CD4-positive, alpha-beta T cell (primary cell): ENCODE results near the gene ALDH6A1. TPM values are rescaled to one million over a fixed set of nuclear protein-coding genes. Genes with fewer than 3 reads are reported as not detected.

ENCODE experiments used
- ATAC-seq: fragments of 200-7000 bp; cut with Tn5 transposase; one replicate; pipeline ENCODE4 v1.10.0; 2022; ENCODE audit warnings: mild to moderate bottlenecking; ENCODE audit not compliant: poor library complexity
- CTCF ChIA-PET: fragments of 350-600 bp; sonication (Branson Sonifier 250); formaldehyde crosslinking; loops from one replicate; lab custom pipeline; 2021; ENCODE audit warnings: antibody characterized with exemption, inconsistent platforms; lab: Charles Lee
- POLR2A ChIA-PET: fragments of 350-600 bp; sonication (Branson Sonifier 250); formaldehyde crosslinking; loops from one replicate; lab custom pipeline; 2021; ENCODE audit warnings: antibody characterized with exemption, inconsistent platforms; lab: Charles Lee
- DNase-seq, 14 experiments: peaks; one replicate each; pipeline ENCODE4 v3.0.0-alpha.2; 2013 to 2020; ENCODE audit warnings: mixed read lengths in 2 of 14
- H3K27ac ChIP-seq, 2 donors: one replicate each; pipeline versions ENCODE4 v1.5.1 to v1.7.0; 2013; ENCODE audit warnings: low read length in 2 of 2, low read depth in 1 of 2, mild to moderate bottlenecking in 1 of 2
- H3K27me3 ChIP-seq, 2 experiments: 1 replicate in 1 of 2; 2 replicates in 1 of 2; pipeline versions ENCODE4 v1.6.1 to v1.7.0; 2013; ENCODE audit warnings: low read length in 2 of 2, control low read depth in 1 of 2, mild to moderate bottlenecking in 1 of 2, moderate library complexity in 1 of 2; ENCODE audit not compliant: insufficient read depth in 2 of 2, control insufficient read depth in 1 of 2
- H3K36me3 ChIP-seq: one replicate; pipeline ENCODE4 v1.6.1; 2013; ENCODE audit warnings: low read length, control low read depth; ENCODE audit not compliant: insufficient read depth
- H3K4me1 ChIP-seq: one replicate; pipeline ENCODE4 v1.6.1; 2013; ENCODE audit warnings: low read length, control low read depth; ENCODE audit not compliant: insufficient read depth
- H3K4me3 ChIP-seq: one replicate; pipeline ENCODE4 v1.5.1; 2013; ENCODE audit warnings: mild to moderate bottlenecking, low read length, moderate library complexity
- H3K9me3 ChIP-seq, 2 experiments: 1 replicate in 1 of 2; 2 replicates in 1 of 2; pipeline versions ENCODE4 v1.6.1 to v1.7.0; 2013; ENCODE audit warnings: low read length in 2 of 2, mild to moderate bottlenecking in 2 of 2, control low read depth in 1 of 2, moderate library complexity in 1 of 2; ENCODE audit not compliant: control insufficient read depth in 1 of 2, insufficient read depth in 1 of 2
- H3K27ac Mint-ChIP-seq: one replicate; pipeline ENCODE4 v1.8.0; 2020; ENCODE audit warnings: mixed read lengths
- H3K27me3 Mint-ChIP-seq: one replicate; pipeline ENCODE4 v1.8.0; 2021; ENCODE audit warnings: mixed read lengths
- H3K36me3 Mint-ChIP-seq: one replicate; pipeline ENCODE4 v1.8.0; 2021; ENCODE audit warnings: low read depth, mixed read lengths
- H3K4me1 Mint-ChIP-seq: one replicate; pipeline ENCODE4 v1.8.0; 2021; ENCODE audit warnings: low read depth, mixed read lengths
- H3K4me3 Mint-ChIP-seq: one replicate; pipeline ENCODE4 v1.8.0; 2020; ENCODE audit warnings: mild to moderate bottlenecking, mixed read lengths
- H3K9me3 Mint-ChIP-seq: one replicate; pipeline ENCODE4 v1.8.0; 2020; ENCODE audit warnings: mixed read lengths
- CTCF ChIP-seq: fragments of 200-600 bp; IDR thresholded peaks from one replicate; pipeline ENCODE4 v1.8.0; 2022; ENCODE audit warnings: antibody characterized with exemption, mild to moderate bottlenecking
- intact Hi-C, 2 experiments: fragments of 100-400 bp; cut with DNase I in 1 of 2; cut with micrococcal nuclease in 1 of 2; formaldehyde crosslinking; loops; one replicate each; pipeline versions ENCODE4 v1.15.1 to v1.9.0; 2023 to 2025; cut with DNase I, micrococcal nuclease
- total RNA-seq, 174 experiments: library from RNA in 2 of 174; stranded (reverse) in 2 of 174; gene quantifications; one replicate each; pipeline ENCODE4 v1.2.3 and lab custom pipeline; 2021 to 2026

The ALDH6A1 gene
- total RNA-seq, 2 experiments from 2014 or later: 5.3 to 6.2 TPM

GRCh38 chr14:74018174-74018585, 66.1 kb downstream of the ALDH6A1 start:
- DNase-seq (peak in 3 of 14 experiments; percentile 28 to 51 (median 49)), ATAC-seq (peak; percentile 30)
- Histone ChIP-seq H3K27me3 (no peaks in the 10 kb centered on the region), H3K4me1 (peaks cover 16% of the 10 kb centered on the region), H3K36me3 (no peaks in the 10 kb centered on the region), H3K9me3 (no peaks in the 10 kb centered on the region), H3K27ac (peak overlapping the region; percentile 74 to 86), H3K4me3 (peak overlapping the region; percentile 89)
- Mint-ChIP-seq H3K27ac (peak overlapping the region; percentile 95), H3K4me3 (peak overlapping the region; percentile 98), H3K9me3 (no peaks in the 10 kb centered on the region), H3K27me3 (no peaks in the 10 kb centered on the region), H3K36me3 (peaks cover 5% of the 10 kb centered on the region), H3K4me1 (peaks cover 22% of the 10 kb centered on the region)
- TF ChIP-seq CTCF: no peak
- ChIA-PET POLR2A (interaction anchor here (1.3 to 1.5 kb wide), 3 partner anchors 11 to 259 kb away, joined by 3 to 10 read pairs (median 4); partner anchors contain the start of gene ZNF410), CTCF (no interaction called here)
- intact Hi-C loops: loop anchor here (1.0 to 5.0 kb wide), 5 partner anchors 67 to 474 kb away; partner anchors contain the start of genes PNMA1 (in 2 of the 2), ALDH6A1 (in 1 of the 2), COQ6 (in 1 of the 2) and FAM161B (in 1 of the 2)

GRCh38 chr14:74015963-74016362, 68.3 kb downstream of the ALDH6A1 start:
- no peak overlapping the region for H3K27ac ChIP-seq
- H3K9me3 Mint-ChIP-seq: no peaks in the 10 kb centered on the region
- no peaks in the 10 kb centered on the region for H3K27me3 ChIP-seq
- H3K4me3 Mint-ChIP-seq: no peak overlapping the region
- H3K27me3 Mint-ChIP-seq: no peaks in the 10 kb centered on the region
- no peak overlapping the region for H3K27ac Mint-ChIP-seq
- no peak overlapping the region for H3K4me3 ChIP-seq
- intact Hi-C loops: loop anchor here (5.0 kb wide), 2 partner anchors 304 to 476 kb away; partner anchors contain the start of genes PNMA1 (in 2 of the 2), ISCA2 (in 1 of the 2) and NPC2 (in 1 of the 2)
- ChIA-PET POLR2A (no interaction called here), CTCF (interaction anchor here (1.2 kb wide), 1 partner anchor 29 kb away, joined by 3 read pairs; no protein-coding TSS in a partner anchor)
- peaks cover 22% of the 10 kb centered on the region for H3K4me1 Mint-ChIP-seq
- H3K36me3 ChIP-seq: peaks cover 6% of the 10 kb centered on the region
- H3K36me3 Mint-ChIP-seq: peaks cover 14% of the 10 kb centered on the region
- ATAC-seq: no peak
- peaks cover 16% of the 10 kb centered on the region for H3K4me1 ChIP-seq
- TF ChIP-seq CTCF: no peak
- no peak for DNase-seq
- no peaks in the 10 kb centered on the region for H3K9me3 ChIP-seq

GRCh38 chr14:74015176-74015575, 69.1 kb downstream of the ALDH6A1 start:
- H3K27ac ChIP-seq: no peak overlapping the region
- no peak for TF ChIP-seq CTCF
- Mint-ChIP-seq H3K4me3 (no peak overlapping the region), H3K27me3 (no peaks in the 10 kb centered on the region), H3K4me1 (peaks cover 21% of the 10 kb centered on the region), H3K36me3 (peaks cover 20% of the 10 kb centered on the region), H3K9me3 (no peaks in the 10 kb centered on the region), H3K27ac (no peak overlapping the region)
- ChIA-PET CTCF (no interaction called here), POLR2A (no interaction called here)
- no peak overlapping the region for H3K4me3 ChIP-seq
- intact Hi-C loops: loop anchor here (5.0 kb wide), 2 partner anchors 303 to 477 kb away; partner anchors contain the start of genes PNMA1 (in 2 of the 2), ISCA2 (in 1 of the 2) and NPC2 (in 1 of the 2)
- no peaks in the 10 kb centered on the region for H3K27me3 ChIP-seq
- peaks cover 10% of the 10 kb centered on the region for H3K36me3 ChIP-seq
- DNase-seq (no peak), ATAC-seq (no peak)
- H3K4me1 ChIP-seq: peaks cover 16% of the 10 kb centered on the region
- H3K9me3 ChIP-seq: no peaks in the 10 kb centered on the region
